Measurements from ENCODE around the gene ANGPTL8. TPM values are rescaled to one million over a fixed set of nuclear protein-coding genes. Genes with fewer than 3 reads are reported as not detected.

The ANGPTL8 gene, protein sequence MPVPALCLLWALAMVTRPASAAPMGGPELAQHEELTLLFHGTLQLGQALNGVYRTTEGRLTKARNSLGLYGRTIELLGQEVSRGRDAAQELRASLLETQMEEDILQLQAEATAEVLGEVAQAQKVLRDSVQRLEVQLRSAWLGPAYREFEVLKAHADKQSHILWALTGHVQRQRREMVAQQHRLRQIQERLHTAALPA
- total RNA-seq (2021; ENCODE audit: unreplicated experiment) (not detected), Bru-seq, nascent RNA (not detected), BruChase-seq, experiment 1, labeled RNA remaining after a 2-hour chase (percentile 12 among the genes with signal in this experiment), BruChase-seq, experiment 2, labeled RNA remaining after a 6-hour chase (not detected)
- 0.64 TPM for polyA plus RNA-seq (2012; ENCODE audit: insufficient read length)
- long read RNA-seq, result 0 reads

DNA sequence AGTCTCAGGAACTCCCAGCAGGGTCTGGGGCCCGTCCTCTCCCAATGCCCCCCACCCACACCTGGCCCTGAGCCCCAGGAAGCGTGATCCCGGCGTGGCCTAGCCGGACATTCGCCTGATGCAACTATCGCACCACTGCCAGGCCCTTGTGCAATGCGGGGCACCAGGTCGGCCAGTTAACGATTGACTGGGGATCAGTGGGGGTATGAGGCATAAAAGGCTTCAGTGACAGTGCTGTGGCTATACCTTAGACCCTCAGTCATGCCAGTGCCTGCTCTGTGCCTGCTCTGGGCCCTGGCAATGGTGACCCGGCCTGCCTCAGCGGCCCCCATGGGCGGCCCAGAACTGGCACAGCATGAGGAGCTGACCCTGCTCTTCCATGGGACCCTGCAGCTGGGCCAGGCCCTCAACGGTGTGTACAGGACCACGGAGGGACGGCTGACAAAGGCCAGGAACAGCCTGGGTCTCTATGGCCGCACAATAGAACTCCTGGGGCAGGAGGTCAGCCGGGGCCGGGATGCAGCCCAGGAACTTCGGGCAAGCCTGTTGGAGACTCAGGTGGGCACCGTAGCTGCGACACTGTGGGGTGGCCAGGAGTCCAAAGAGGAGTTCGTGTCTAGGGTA lies at the start of gene ANGPTL8:
Gene ANGPTL8 (plus strand): TSS at position 243 of the 624 bp plus-strand sequence. CDS start 19 bp downstream, at position 262.
- DNase-seq (ENCODE audit: low read depth, low spot score) (no peak), ATAC-seq (no peak)
- Histone ChIP-seq H3K27me3 (ENCODE audit: control insufficient read depth, insufficient read depth, low read length) (no peaks in the 10 kb centered on the region), H3K4me3 (ENCODE audit: low read depth in 2 of 2, low read length in 2 of 2) (no peak within 1 kb of the TSS), H3K9me3 (ENCODE audit: control insufficient read depth, insufficient read depth, low read depth, low read length) (no peaks in the 10 kb centered on the region), H3K27ac (ENCODE audit: low read length) (no peak within 1 kb of the TSS), H3K4me1 (ENCODE audit: control insufficient read depth, insufficient read depth, low read length) (no peaks in the 10 kb centered on the region; the same call in 1 of the 2 replicates), H3K36me3 (ENCODE audit: control insufficient read depth, insufficient read depth, low read length) (no peaks in the 10 kb centered on the region)
- TF ChIP-seq, protein P1, sequence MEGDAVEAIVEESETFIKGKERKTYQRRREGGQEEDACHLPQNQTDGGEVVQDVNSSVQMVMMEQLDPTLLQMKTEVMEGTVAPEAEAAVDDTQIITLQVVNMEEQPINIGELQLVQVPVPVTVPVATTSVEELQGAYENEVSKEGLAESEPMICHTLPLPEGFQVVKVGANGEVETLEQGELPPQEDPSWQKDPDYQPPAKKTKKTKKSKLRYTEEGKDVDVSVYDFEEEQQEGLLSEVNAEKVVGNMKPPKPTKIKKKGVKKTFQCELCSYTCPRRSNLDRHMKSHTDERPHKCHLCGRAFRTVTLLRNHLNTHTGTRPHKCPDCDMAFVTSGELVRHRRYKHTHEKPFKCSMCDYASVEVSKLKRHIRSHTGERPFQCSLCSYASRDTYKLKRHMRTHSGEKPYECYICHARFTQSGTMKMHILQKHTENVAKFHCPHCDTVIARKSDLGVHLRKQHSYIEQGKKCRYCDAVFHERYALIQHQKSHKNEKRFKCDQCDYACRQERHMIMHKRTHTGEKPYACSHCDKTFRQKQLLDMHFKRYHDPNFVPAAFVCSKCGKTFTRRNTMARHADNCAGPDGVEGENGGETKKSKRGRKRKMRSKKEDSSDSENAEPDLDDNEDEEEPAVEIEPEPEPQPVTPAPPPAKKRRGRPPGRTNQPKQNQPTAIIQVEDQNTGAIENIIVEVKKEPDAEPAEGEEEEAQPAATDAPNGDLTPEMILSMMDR (IDR thresholded peaks at IDR 0.05), result no peak
- TF ChIP-seq SIN3A (IDR thresholded peaks at IDR 0.05; ENCODE audit: borderline replicate concordance, insufficient read depth, low read depth, low read length) (no peak), TCF7L2 (IDR thresholded peaks at IDR 0.05; ENCODE audit: low read depth, low read length) (no peak), POLR2AphosphoS5 (IDR thresholded peaks at IDR 0.05; ENCODE audit: low read depth, low read length) (no peak)
- TF ChIP-seq, protein P2, sequence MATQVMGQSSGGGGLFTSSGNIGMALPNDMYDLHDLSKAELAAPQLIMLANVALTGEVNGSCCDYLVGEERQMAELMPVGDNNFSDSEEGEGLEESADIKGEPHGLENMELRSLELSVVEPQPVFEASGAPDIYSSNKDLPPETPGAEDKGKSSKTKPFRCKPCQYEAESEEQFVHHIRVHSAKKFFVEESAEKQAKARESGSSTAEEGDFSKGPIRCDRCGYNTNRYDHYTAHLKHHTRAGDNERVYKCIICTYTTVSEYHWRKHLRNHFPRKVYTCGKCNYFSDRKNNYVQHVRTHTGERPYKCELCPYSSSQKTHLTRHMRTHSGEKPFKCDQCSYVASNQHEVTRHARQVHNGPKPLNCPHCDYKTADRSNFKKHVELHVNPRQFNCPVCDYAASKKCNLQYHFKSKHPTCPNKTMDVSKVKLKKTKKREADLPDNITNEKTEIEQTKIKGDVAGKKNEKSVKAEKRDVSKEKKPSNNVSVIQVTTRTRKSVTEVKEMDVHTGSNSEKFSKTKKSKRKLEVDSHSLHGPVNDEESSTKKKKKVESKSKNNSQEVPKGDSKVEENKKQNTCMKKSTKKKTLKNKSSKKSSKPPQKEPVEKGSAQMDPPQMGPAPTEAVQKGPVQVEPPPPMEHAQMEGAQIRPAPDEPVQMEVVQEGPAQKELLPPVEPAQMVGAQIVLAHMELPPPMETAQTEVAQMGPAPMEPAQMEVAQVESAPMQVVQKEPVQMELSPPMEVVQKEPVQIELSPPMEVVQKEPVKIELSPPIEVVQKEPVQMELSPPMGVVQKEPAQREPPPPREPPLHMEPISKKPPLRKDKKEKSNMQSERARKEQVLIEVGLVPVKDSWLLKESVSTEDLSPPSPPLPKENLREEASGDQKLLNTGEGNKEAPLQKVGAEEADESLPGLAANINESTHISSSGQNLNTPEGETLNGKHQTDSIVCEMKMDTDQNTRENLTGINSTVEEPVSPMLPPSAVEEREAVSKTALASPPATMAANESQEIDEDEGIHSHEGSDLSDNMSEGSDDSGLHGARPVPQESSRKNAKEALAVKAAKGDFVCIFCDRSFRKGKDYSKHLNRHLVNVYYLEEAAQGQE (IDR thresholded peaks at IDR 0.05; ENCODE audit: insufficient read depth in 1 of 2, low read depth in 2 of 2, low read length in 1 of 2), result no peak
- no TSS peak for BruUV-seq (replicated peaks)
- CTCF ChIA-PET, result no interaction called here
- in situ Hi-C loops (cut with HindIII; ENCODE audit: low pct_unique_long_range_greater_than_20kb, low sequenced_read_pairs), result no loop called here
- intact Hi-C loops (cut with micrococcal nuclease; ENCODE audit: unreplicated experiment), result no loop called here
- POLR2A ChIA-PET, result no interaction called here

DNA sequence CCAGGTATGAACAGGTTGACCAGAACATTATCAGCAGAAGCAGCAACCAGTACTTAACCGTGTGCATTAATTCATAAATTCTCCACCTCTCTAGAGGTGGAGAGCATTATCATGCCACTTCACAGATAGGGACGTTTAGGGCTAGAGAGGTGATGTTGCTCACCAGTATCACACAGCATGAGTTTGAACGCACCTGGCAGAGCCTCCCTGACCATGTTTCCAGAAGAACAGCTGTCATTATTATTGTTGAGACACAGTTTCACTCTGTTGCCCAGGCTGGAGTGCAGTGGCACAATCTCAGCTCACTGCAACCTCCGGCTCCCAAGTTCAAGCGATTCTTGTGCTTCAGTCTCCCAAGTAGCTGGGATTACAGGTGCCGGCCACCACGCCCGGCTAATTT lies 48.9 kb upstream of the ANGPTL8 start:
- in situ Hi-C loops (cut with HindIII; ENCODE audit: low pct_unique_long_range_greater_than_20kb, low sequenced_read_pairs), result no loop called here
- TF ChIP-seq POLR2AphosphoS5 (IDR thresholded peaks at IDR 0.05; ENCODE audit: low read depth, low read length), result no peak
- TF ChIP-seq SIN3A (IDR thresholded peaks at IDR 0.05; ENCODE audit: borderline replicate concordance, insufficient read depth, low read depth, low read length), result no peak
- TF ChIP-seq TCF7L2 (IDR thresholded peaks at IDR 0.05; ENCODE audit: low read depth, low read length), result no peak
- TF ChIP-seq, protein P2 (IDR thresholded peaks at IDR 0.05; ENCODE audit: insufficient read depth in 1 of 2, low read depth in 2 of 2, low read length in 1 of 2), result no peak
- TF ChIP-seq, protein P1 (IDR thresholded peaks at IDR 0.05), result no peak

More for the DNA sequence above, 48.9 kb upstream of the ANGPTL8 start:
- Histone ChIP-seq H3K36me3 (ENCODE audit: control insufficient read depth, insufficient read depth, low read length) (no peaks in the 10 kb centered on the region), H3K27ac (ENCODE audit: low read length) (no peak overlapping the region), H3K4me1 (ENCODE audit: control insufficient read depth, insufficient read depth, low read length) (peaks cover 7% of the 10 kb centered on the region), H3K27me3 (ENCODE audit: control insufficient read depth, insufficient read depth, low read length) (no peaks in the 10 kb centered on the region), H3K4me3 (ENCODE audit: low read depth in 2 of 2, low read length in 2 of 2) (no peak overlapping the region), H3K9me3 (ENCODE audit: control insufficient read depth, insufficient read depth, low read depth, low read length) (no peaks in the 10 kb centered on the region)
- ChIA-PET CTCF (no interaction called here), POLR2A (no interaction called here)
- intact Hi-C loops (cut with micrococcal nuclease; ENCODE audit: unreplicated experiment), result no loop called here
- no peak for ATAC-seq
- BruUV-seq (replicated peaks), result no TSS peak
- no peak for DNase-seq (ENCODE audit: low read depth, low spot score)

Data from Panc1 (cell line).